B cell (primary cell): ENCODE measurements around the gene STEEP1.

Experiments
- EZH2 ChIP-seq: IDR thresholded peaks from 2 replicates; pipeline ENCODE4 v1.6.1; 2012; ENCODE audit warnings: borderline replicate concordance, low read depth, mild to moderate bottlenecking, moderate library complexity, low read length; ENCODE audit not compliant: insufficient read depth, poor library complexity, severe bottlenecking
- TF ChIP-seq, protein P1 (sequence below): fragments of 200-600 bp; IDR thresholded peaks from one replicate; pipeline ENCODE4 v1.8.0; 2022; ENCODE audit warnings: antibody characterized with exemption, mild to moderate bottlenecking

DNA sequence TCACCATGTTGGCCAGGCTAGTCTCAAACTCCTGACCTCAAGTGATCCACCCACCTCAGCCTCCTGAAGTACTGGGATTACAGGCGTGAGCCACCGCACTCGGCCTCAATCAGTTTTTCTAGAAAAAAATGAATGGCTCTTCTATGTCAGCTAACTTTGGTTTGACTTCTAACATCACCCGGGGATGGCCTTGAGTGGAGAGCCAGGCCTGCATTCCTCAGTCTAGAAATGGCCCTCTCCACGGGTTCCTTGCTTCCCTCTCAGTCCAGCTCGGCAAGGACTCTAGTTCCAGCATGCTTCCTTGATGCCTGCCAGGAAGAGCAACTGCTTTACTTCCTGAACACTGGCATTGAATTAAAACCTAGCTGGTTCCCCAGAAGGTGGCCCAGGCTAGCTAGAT lies 58.0 kb downstream of the STEEP1 start:
- TF ChIP-seq EZH2, result no peak
- TF ChIP-seq, protein P1, sequence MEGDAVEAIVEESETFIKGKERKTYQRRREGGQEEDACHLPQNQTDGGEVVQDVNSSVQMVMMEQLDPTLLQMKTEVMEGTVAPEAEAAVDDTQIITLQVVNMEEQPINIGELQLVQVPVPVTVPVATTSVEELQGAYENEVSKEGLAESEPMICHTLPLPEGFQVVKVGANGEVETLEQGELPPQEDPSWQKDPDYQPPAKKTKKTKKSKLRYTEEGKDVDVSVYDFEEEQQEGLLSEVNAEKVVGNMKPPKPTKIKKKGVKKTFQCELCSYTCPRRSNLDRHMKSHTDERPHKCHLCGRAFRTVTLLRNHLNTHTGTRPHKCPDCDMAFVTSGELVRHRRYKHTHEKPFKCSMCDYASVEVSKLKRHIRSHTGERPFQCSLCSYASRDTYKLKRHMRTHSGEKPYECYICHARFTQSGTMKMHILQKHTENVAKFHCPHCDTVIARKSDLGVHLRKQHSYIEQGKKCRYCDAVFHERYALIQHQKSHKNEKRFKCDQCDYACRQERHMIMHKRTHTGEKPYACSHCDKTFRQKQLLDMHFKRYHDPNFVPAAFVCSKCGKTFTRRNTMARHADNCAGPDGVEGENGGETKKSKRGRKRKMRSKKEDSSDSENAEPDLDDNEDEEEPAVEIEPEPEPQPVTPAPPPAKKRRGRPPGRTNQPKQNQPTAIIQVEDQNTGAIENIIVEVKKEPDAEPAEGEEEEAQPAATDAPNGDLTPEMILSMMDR, result no peak
